Stimulated activated CD4-positive, alpha-beta T cell treated with anti-CD3 and anti-CD28 coated beads, Interleukin-2, amount 100 ng/mL, for 24 hours (primary cell): ENCODE results near the gene SP6.
A peak's percentile ranks its signal among the peaks of the same experiment; 100 is the strongest.

Experiments
- DNase-seq, 2 donors: peaks; one replicate each; pipeline ENCODE4 v3.0.0-alpha.2; 2020

Gene SP6

GRCh38 chr17:47831003-47831933 is 19.7 kb downstream of the SP6 start, which contains the start of the genes LRRC46 and MRPL10:
Gene LRRC46 (plus strand): TSS chr17:47831670. CDS start chr17:47831990, 320 bp downstream.
Gene MRPL10 (minus strand): TSS chr17:47831541. CDS start chr17:47831511, 30 bp downstream.
- peak; percentile 95 for DNase-seq

- no peak for DNase-seq
Observed at GRCh38 chr17:47830396-47831002, 20.5 kb downstream of the SP6 start.

GRCh38 chr17:47829870-47830269 is 21.1 kb downstream of the SP6 start:
- no peak for DNase-seq

GRCh38 chr17:47823519-47823918 is 27.4 kb downstream of the SP6 start:
- DNase-seq: no peak

- no peak for DNase-seq
Observed at GRCh38 chr17:47822785-47823184, 28.2 kb downstream of the SP6 start.

GRCh38 chr17:47821424-47822391 is 29.3 kb downstream of the SP6 start, which contains the start of gene OSBPL7:
Gene OSBPL7 (minus strand): TSS chr17:47821794. CDS start chr17:47820278, 1,516 bp downstream.
- DNase-seq: peak; percentile 72 to 76

DNA sequence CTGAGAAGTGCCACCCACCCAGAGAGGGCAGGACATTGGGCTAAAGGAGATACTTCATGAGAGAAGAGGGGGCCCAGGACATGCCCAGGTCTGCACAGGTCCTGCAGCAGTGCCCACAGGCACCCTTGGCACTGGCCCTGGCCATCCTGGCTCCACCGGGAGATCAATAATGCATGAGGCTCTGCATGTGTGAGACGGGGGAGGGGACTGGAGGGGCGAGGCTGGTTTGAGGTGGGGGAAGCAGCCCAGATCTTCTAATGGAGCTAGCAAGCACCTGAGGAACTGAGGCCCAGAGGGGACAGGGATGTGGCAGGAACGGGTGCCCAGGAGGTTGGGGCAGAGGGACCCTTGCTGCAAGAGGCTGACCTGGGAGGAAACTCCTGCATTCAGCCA is 29.9 kb downstream of the SP6 start:
- DNase-seq: no peak

DNA sequence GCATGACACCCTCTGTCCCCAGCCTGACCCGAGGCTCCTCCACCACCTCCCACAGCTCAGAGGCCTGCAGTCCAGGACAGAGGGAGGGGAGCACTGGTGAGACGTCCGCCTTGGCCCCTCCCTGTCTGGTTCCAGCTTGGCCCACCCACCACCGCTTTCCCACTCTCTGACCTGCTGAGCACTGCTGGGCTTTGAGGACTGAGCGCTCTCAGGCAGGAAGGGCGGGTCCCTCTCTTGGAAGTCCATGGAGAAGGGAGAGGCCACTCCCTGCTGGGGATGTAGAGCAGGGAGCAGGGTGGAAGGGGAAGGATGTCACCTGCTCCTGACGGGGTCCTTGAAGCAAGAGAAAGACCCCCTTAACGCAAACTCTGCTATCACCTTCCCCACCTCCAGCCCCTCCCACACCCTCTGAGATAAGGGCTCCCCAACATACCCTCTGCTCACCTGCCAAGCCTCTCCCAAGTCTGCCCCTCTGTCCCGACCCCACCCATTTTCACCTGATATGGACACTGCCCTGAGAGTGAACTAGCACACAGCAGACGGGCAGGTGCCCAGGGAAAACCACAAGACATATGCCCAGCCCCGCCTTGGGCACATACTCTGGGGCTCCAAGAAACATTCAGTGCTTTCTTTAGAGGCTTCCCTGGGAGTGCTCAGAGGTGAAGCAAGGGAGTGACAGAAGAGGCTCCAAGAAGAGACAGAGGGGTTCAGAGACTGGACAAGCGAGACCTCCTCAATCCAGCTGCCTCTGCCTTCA is 30.8 kb downstream of the SP6 start:
- no peak for DNase-seq

DNA sequence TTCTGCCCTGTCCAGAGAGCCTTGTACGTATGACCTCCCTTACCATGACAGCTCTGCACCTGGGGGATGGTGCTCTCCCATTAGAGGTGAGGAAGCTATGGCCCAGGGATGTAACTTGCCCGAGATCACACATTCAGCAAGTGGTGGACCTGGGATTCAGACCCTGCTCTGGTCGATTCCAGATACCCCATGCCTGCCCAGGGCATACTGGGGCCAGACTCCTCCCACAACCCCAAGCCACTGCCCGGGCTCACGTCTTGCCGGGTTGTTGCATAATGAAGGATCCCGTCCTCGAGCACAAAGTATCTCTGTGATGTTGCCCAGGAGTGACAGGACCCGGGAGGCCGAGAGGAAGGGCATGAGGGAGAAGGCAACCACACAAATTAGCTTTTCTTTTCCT is 31.5 kb downstream of the SP6 start:
- no peak for DNase-seq

- no peak for DNase-seq
Observed at GRCh38 chr17:47818002-47818695, 32.8 kb downstream of the SP6 start.

DNA sequence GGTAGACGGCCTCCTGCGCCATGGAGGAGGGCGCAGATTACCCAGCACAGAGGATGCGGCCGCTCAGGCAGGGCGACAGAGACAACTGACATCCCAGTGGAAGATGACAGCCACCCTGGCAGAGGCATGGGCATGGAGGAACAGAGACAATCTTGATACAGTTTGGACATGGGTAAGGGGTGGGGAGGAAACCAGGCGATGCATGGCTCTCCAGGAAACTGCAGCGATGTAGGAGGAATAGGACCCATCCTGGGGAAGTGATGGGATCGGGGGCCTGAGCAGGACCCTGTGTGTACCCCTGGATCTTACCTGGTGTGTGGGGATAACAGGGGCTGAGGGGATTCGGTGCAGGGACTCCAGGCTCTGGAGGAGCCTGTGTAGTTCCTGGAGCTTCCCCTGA is 34.0 kb downstream of the SP6 start:
- DNase-seq: no peak

DNA sequence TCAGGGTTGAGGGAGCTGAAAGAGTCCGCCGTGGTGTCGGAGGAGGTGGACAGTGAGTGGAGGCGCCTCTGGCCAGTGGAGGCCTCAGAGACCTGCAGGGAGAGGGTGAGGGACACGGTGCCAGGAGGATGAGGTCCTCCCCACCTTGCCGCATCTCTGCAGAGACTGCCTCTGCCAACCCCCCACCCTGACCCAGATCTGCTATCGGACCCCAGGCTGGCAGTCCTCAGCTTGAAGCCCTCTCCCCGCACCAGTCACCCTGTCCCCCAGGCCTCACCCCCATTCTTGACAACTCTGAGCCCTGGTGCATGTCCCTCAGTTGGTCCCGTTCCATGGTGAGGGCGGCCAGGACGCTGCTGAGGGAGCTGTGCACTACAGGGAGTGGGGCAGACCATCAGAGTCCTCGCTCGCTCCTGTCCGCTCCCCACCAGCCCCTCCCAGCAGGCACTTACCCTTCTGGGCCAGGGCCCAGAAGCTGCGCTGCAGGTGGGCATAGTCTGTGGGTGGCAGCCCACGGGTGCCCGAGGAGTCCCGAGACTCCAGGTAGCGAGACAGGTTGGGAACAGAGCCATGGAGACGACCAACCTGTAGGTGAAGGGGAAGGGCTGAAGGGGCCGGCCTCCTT is 34.7 kb downstream of the SP6 start:
- no peak for DNase-seq

DNA sequence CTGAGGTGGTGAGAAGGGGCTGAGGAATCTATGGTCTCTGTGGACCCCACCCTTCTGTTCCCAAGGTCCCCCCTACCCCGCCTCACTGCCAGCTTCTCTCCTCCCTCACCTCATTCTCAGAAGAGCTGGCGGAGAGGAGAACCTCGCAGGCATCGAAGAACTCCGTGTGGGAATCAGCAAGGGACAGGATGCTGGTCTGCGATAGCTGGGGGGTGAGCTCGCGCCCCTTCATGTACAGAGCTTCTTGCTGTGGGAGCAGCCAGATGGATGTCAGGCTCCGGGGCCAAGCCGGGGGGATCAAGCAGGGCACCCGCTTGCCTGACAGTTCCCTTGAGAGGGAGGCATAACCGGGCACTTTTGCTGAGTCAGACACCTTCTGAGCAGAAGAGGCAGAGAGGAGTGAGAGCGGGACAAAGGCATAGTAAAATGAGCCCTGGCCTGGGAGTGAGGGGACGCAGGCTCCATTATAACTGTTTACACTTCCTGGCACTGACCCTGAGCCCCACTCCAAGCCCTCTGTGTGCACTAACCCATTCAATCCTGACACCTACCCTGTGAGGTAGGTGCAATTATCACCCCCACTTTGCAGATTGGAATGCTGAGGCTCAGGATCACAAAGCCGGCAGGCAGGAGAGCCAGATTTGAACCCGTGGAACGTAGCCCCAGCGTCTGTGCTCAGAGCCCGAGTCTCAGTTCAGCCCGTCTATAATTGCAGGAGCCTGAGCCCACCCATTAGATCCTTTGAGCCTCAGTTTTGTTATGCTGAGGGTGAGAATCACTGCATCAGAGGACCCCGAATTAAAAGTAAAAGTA is 35.7 kb downstream of the SP6 start:
- DNase-seq: no peak

DNA sequence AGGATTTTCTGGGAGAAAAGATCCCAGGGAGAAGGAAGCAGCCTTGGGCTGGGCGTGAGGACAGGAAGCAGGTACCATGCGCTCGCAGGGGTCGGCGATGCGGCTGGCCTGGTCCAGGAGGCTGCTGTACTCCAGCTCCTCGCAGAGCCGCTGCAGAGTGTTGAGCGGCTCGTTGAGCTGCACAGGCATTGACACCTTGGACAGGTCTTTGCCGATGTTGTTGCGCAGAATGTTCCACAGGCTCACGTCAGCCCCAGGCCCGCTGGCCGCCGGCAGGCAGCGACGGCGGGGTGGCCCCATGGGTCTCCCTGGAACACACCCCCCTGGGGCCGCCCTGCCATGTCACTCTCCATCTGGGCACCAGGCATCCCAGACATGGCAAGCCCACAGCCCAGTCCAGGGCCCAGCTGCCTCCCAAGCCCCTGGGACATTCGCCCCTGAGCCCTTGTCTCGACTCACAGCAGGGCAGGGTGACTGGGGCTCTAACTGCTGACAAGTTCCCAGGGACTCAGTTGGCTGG is 37.4 kb downstream of the SP6 start:
- DNase-seq: no peak

DNA sequence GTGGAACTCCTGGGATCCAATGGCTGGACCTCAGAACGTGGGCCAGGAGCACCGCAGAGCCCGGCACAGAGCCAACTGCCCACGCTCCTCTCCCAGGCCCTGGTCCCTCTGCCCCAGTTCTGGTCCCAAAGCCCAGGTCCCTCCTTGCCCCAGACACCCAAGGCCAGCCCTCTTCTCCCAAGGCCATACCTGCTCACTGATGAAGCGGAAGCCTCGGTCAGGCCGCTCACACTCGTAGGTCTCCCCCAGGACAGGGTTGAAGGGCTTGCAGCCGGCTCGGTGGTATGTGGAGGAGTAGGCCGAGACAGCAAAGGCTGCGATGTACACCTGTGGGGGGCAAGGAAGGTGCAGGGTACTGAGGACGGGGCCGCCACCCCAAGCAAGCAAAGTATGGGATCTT is 37.9 kb downstream of the SP6 start:
- DNase-seq: no peak

DNA sequence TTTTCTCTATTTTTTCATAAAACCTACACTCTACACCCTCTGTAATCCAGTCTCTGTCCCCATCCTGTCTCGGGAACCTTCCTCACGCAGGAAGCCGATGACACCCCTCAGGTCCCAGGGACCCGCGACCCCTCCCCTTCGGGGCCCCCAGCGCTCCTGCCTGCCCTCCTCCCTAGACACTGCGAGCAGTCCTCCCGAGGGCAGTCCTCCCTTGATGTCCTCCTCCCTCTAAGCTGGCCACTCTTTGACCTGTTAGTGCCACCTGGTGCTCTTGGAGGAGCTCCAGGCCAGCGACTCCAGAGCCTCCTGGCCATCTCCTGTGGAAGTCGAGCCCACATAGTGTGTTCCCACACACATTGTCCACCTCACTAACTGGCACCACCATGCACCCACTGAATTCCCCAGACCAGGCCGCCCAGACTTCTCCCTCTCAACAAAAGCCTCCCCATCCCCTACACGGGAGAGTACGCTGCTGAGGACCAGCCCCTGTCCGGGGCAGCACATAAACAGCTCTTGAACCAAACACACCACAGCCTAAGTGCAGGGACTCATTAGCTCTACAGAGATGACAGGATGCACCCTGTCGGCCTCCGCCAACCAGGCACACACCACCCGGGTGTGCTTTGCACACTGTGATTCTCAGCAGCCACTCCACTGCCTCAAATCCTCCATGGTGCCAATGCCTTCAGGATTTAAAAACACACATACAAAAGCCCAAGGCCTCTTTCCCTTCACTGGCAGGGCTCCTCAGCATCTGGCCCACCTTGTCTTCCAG is 38.6 kb downstream of the SP6 start:
- no peak for DNase-seq

DNA sequence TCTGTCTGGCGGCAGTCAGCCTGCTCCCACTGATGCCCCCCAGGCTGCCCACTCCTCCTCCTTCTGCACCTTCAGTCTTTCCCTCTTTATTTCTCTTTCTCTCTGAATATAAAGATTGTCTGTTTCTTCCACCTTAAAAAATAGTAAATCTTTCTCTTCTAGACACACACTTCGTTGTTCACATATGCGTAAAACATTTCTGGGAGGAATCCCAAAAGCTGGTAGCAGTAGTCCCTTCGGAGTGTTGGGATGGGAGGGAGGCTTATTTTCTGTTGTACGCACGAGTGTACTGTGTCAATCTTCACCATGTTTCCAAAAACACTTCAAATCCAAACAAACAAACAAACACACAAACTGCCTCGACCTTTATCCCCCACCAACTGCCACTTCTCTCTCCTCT is 39.3 kb downstream of the SP6 start:
- DNase-seq: no peak

GRCh38 chr17:47810901-47811635 is 39.9 kb downstream of the SP6 start:
- no peak for DNase-seq
